NCI-H226 (cell line): Measurements from ENCODE around the gene LRMDA.

Source experiments
- DNase-seq: peaks from one replicate; pipeline ENCODE4 v3.0.0-alpha.2; 2015

Gene LRMDA

DNA sequence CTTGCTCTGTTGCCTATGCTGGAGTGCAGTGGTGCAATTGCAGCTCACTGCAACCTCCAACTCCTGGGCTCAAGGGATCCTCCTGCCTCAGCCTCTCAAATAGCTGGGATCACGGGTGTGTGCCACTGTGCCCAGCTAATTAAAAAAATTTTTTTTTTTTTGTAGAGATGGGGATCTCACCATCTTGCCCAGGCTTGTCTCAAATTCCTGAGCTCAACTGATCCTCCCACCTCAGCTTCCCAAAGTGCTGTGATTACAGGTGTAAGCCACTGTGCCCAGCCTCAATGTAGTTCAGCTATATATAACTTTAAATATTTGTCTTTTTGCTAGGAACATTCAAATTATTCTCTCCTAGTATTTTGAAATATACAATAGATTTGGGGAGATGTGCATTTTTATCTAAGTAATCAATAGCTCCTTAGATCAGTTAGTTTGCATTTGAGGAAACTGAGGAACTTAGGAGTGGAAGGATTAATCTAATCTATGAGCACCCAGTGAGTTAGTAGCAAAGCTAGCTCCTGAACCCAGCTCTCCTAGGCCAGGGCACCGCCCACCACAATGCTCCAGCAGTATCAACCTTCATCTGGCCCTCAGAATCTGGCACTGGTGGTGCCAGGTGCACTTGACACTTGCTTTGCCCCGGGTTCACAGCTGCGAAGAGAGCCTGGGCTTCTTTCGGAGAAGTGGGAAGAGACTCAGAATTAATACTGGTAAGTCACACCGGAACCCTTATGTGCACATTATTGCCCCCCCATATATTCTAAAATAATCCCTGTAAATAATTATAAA is 5.9 kb upstream of the LRMDA start:
- DNase-seq: no peak

DNA sequence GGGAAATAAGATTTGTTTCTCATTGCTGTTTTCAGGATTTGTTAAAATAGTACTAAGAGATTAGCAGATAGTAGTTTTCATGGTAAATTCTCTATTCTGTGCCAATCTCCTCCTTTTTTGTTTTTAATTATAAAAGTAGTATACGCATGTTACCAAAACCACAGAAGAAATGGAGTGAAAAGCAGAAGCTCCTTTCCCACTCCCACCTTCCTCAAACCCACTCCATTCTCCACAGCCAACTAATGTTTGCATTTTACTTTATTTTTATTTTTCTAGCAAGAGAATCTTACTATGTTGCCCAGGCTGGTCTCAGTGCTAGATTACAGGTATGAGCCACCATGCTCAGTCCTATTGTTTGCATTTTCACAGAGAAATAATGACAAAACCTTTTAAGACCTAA is 4.5 kb upstream of the LRMDA start:
- DNase-seq: no peak

DNA sequence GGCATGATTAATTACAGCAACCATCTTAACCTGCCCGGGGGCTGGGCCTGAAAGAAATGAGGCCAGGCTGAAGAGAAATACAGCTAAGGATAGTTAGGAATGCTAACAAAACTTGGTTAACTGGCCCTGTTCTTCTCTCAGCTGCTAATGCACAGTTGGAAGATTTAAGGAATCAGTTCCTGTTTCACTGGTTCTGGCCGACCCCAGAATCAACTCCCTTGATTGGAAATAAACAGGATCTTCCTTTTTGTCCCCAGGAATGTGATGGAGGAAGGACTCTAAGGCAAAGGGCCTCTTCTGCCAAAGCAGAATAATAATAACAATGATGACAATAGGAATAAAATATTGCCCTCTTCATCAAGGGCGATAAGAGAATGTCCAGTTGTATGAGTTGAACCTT is 3.5 kb upstream of the LRMDA start:
- no peak for DNase-seq

DNA sequence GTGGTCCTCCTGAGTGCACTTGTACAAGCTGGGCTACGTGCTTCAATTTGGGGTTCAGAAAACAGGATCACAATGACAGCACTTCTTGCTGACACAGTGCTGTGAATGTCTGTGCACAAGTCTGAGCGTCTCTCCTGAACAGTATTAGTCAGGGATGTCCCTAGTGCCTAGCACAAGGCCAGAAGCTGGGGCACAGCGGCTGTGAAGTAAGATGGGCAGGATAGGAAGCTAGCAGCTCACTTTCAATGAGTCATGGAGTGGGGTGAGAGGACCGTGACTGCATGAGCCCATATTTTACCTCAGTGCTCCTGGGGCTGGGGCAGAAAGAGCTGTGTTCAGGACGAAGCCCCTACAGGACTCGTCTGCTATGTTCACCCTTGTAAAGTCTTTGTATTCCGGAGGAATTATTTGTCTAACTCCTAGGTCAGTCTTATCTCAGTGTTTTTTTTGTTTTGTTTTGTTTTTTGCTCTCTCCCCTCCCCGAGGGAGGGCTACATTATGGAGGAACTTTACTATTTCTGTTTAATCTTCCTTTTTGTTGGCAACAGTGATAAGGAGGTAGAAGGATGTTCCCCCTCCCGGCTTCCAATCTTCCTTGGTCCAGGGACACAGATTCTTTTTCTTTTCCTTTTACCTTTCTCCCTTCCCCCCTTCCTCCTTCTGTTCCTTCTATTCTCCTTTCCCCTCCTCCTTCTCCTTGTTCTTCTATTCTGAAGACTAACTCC is 2.8 kb upstream of the LRMDA start:
- peak; percentile 38 for DNase-seq

DNA sequence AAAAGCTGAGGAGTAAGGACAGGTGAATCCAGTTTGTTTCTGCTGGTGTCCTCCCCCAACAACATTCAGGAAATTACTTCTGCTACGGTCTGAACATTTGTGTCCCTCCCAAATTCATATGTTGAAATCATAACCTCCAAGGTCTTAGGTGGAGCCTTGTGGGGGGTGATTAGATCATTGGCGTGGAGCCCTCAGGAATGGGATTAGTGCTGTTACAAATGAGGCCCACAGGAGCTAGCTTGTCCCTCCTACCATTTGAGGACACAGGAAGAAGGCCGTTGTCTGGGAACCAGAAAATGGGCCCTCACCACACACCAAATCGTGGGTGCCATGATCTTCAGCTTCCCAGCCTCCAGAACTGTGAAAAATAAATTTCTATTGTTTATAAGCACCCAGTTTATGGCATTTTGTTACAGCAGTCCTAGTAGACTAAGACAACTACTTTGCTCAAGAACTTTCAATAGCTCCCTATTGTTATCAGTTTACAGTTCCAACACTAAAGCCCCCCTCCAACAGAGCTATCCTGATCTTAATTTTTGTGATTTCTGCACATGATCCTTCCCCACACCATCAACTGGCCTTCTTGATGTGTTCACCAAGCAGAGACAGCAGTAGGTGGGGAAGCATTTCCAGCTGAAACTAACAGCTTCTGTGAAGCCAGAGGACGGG is 2.1 kb upstream of the LRMDA start:
- DNase-seq: no peak

DNA sequence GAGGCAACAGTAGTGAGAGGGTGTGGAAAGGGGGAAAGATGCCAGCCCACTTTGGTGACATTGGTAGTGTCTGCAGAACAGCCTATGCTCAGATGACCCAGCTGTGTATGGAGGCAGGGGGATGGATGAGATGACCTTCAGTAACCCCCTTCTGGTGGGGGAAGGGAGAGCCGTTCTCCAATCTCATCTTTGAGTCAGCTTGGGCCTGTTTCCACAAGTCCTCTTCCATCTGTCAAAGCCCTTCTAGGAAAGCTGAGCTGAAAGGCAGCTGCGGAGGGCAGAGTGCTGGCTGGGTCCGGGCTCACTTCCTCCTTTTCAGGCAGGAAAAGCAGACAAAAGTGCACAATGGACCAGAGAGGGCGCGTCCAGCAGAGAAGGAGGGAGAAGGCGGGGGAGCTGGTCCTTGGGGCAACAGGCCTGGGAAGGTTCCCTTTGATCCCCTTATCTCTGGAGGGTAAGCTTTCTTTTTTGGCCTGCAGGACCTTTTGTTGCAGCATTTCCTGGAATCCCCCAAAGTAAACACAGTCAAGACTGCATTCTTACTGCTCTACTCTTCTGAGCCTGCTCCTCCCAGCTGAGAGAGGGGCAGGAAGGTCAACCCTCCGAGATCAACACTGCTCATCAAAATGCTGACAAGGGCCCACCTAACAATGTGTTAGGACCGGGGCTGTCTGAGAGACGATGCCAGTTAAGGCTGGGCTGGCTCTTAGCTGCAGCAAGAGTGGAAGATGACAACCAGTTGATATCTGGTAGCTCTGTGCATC is 1.2 kb upstream of the LRMDA start:
- DNase-seq: peak; percentile 92

DNA sequence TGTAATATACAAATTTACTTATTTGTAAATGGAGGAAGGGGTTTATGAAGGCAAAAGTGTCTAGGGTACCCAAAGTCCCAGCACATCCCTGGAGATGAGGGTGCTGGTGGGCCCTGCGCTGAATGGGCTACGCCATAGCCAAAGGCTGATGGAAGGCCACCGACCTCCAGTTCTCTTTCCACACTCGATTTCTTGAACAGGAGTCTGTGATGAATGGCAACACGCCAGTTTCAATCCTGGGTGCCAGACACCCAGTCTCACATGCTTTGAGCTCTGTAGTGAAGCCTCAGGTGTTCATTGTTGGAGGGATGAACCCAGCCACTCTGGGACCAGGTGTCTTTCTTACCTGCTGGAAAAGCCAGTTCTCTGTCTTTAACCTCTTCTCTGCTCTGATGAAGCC is 752 bp downstream of the LRMDA start:
- DNase-seq: no peak

DNA sequence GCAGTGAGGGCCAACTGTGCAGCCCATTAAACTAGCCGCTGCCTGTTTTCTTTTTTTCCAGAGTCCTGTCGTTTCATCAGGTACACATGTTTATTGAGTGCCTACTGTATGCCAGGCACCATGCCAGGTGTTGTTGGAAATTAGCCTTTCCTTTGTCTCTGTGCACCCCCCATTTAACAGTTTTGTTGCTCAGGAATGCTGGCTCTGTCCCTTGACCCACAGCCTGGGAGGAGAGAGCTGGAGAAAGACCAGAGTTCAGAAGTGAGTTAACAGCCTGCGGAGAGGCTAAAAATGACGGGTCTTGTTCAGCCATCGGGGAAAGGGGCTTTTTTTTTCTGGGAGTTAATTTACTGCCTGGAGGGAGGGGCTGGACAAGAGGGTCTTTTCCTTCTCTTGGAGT is 1.3 kb downstream of the LRMDA start:
- DNase-seq: no peak

DNA sequence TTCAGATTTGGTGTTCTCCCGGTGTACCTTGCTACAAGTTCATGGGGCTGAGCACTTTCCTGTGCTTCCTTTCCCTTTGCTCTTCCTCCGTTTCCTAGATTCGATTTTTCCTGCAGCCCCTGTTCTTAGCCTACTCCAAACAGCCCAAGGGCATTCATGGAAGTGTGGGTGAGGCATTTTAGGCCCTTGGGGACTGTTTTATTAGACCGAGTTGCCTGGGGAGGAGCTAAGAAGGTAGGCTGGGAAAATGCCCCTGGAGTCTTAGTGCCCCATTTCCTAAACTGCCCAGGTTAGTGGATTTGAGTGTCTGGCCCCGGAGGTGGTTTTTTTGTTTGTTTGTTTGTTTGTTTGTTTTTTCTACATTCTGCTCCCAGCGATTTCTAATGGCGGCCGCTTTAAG is 1.8 kb downstream of the LRMDA start:
- no peak for DNase-seq

DNA sequence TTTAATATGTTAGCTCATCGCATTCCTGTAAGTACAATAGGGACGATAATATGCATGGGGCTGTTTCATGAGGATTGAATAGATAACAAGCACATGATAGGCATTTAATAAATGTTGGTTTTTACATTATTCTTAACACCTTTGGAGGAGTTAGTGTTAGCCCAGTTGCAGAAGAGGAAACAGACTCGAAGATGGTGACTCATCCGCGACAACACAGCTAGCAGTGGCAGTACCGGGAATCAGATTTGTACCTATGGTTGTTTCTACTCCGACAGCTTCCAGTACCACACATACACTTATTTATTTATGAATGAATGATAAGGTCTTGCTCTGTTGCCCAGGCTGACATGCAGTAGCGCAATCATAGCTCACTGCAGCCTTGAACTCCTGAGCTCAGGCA is 2.9 kb downstream of the LRMDA start:
- no peak for DNase-seq

DNA sequence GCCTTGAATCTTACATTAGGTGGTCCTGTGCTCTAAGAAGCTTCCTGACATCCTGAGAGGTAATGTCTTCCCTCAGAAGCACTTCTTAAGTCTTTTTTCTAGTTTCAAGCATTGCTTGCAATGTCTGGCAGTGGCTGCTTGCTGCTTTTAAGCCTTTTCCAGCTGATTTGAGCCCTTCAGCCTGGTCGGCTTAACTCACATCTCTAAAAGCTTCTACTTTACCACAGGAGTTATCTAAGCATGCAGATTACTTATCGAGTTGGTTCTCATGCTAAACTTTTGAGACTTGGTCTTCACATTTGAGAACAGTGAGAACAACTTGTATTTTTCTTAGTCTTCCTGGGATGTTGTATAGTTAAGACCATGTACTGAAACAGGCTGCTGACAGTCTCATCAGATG is 3.9 kb downstream of the LRMDA start:
- DNase-seq: no peak

DNA sequence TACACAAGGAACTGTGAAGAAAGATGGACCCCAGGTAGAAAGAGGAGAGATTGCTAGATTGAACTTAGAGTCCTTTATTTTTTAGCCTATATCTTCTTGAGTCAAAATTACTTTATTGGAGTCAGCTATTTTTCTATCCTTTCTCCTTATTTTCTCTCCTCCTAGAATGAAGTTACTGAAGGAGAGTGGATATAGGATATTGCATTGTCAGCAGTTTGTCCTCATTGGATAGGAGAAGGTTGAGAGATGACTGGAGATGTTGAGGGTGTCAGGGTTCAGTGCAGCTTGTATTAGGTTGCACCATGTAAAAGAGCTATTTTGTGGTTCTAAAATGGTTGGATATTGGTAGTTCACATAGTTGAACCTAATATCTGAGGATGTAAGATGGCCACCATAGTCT is 5.5 kb downstream of the LRMDA start:
- no peak for DNase-seq

DNA sequence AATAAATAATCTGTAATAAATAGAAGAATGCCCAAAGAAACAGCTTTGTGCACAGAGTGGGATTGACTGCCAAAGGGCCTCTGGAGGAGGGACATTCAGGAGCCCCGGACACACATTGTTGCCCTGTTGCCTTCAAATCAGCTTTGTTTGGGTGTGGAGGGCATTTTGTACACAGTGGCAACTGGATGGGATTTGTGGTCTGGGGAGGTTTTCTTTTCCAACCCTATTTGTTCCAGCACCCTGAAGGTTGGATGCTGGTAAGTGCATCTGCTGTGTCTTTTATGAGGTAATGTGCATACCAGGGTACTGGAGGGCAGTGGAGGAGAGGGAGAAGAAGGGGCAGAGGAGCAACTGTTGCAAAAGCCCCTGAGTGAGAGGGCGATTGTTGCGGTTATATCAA is 6.3 kb downstream of the LRMDA start:
- no peak for DNase-seq

DNA sequence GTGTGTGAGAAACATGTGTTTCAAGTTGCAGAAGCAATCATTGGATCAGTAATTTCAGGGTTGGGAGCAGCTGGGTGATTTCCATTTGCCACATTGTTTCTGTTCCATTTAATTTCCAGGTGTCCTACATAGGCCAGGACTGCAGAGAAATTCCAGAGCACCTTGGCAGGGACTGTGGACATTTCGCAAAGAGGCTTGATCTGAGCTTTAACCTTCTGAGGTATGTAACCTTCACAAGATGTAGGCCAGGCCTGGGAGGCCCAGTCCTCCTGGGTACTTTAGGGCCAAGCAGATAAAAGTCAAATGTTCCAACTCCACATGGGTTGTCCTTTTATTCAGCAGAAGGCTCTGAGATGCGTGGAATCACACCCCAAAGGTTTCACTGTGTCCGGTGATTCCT is 6.9 kb downstream of the LRMDA start:
- no peak for DNase-seq

DNA sequence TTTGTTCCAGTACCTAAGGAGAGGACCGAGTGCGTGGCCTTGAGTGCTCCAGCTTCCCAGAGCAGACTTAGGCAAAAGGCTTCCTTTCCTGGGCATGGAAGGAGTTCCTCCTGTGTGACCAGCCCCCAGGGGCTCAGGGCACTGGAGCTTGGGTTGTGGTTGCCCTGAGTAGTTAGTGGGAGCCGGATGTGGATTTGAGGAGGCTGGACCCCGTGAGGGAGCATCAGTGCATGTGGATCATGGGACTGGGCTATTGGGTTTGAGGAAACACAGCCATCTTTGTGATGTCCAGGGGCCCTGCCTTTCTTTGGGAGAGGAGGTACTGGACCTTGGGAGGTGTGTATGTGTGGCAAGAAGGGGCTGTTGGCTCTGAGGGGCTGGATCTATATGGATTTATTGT is 8.4 kb downstream of the LRMDA start:
- no peak for DNase-seq

DNA sequence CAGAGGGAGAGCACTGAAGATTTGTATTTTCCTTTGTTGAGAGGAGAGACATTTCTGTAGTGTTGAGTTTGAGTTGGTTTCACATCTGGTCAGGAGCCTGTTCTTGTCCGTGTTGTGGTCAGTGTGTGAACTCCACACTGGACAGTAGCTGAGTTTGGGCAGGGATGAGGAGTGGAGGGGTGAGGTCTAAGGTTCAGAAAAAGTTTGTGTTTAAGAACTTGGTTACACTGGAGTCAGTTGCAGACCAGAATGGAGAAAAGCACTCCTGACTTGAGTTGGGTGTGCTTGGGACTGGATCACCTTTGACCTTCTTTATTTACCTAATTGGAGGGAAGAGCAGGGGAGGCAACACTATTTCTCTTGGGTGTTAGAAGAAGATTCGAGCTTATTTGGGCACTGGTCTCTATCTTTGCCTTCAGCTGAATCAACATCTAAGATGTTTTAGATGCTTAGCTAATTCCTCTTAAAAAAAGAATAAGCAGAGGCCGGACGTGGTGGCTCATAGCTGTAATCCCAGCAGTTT is 8.9 kb downstream of the LRMDA start:
- DNase-seq: no peak

DNA sequence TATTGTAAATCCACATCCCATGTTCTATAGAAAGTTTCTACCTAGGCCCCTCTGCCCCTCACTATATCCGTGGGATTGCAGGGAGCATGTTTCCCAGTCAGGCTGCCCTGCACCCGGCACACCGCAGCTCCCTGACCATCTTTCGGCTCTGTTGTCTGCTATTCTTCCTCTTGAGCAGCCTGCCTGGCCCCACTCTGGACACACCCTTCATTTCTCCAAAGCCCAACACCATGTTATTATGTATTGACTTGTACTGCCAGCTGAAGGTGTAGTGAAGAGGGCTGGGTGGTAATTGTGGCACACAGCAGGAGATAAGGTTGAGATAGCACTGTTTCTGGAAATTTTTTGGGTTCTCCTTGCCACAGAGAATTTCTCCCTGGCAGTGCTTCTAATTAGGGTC is 9.8 kb downstream of the LRMDA start:
- DNase-seq: peak; percentile 16

DNA sequence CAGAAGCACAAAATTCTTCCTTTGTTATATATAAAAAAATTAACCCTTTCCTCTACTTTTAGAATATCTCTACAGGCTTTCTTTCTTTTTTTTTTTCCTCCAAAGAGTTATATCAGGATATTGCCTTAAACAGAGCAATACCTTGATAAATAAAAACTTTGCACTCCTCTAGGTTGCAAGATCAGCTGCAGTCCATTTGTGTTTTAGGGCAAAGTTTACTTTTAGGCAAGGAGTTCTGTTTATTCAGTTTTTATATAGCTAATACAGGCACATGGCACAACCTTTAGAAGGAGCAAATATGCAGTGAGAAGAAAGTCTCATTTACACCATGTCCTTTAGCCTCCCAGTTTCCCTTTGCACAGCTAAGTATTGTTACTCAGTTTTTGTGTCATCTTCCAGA is 10.3 kb downstream of the LRMDA start:
- no peak for DNase-seq

DNA sequence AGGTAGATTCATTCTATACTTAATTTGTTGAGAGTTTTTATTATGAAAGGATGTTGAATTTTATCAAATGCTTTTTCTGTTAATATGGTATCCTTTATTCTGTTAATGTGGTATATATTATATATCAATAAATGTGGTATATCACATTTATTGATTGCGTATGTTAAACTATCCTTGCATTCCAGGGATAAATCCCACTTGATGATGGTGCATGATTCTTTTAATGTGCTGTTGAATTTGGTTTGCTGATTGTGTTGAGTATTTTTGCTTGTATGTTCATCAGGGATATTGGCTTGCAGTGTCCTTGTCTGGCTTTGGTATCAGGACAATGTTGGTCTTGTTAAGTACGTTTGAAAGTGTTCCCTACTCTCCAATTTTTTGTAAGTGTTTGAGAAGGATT is 11.9 kb downstream of the LRMDA start:
- no peak for DNase-seq

DNA sequence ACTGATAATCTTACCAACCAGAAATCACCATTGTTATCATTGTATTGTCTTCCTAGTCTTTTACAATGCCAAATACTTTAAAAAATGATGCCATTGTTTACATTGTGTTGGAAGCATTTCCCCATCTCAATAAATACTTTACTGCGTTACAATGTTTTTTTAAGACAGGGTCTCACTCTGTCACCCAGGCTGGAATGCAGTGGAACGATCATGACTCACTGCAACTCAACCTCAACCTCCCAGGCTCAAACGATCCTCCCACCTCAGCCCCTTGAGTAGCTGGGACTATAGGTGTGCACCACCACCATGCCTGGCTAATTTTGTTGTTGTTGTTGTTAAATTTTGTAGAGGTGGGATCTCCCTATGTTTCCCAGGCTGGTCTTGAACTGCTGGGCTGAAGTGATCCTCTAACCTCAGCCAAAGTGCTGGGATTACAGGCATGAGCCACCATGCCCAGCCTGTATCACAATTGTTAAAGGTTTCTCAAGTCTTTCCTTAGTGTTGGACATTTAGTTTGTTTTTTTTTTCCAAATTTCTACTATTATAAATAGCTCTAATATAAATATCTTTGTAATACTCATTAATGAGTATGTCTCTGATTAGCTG is 13.5 kb downstream of the LRMDA start:
- no peak for DNase-seq

DNA sequence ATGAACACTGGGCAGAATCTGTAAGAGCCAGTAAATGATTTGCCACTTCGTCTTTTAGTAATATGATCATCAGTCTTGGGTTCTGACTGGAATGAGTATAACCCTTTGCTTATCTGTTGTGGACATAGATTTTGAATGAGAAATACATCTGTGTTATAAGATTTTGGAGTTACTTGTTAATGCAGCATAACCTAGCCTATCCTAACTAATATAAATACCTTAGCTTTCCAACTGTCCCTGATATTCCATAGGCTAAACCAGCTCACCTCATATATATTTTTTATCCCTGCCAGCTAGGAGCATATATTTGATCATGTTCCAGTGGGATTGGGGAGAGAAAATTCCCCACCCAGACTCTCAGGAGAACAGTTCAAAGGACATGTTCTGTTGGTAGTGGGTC is 15.1 kb downstream of the LRMDA start:
- DNase-seq: no peak

DNA sequence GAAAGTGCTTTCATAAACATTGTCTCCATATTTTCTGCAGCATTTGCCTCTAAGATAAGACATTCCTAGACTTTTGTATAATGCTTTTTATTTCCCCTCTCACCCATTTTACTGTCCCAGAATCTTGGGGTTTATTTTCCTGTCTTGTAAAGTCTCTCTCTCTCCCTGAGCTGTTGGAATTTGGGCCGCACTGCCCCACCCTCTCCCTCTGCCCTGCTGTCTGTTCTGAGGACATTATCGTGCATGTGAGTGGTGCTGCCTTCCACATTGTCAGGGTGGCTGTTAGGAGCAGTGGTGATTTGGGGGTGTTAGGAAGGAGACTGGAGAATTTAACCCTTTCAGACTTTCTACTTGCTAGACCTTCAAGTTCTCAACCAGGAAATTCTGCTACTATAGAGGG is 16.7 kb downstream of the LRMDA start:
- DNase-seq: no peak
